HG03045 (cell line): ENCODE results near the gene SLCO4A1.

Experiments used
- ATAC-seq: cut with Tn5 transposase; IDR thresholded peaks from one replicate; pipeline ENCODE4 v1.9.1; 2021; ENCODE audit warnings: mild to moderate bottlenecking, moderate library complexity; ENCODE audit not compliant: unreplicated experiment

SLCO4A1 gene

GRCh38 chr20:62696989-62697388, 54.7 kb downstream of the SLCO4A1 start:
- no peak for ATAC-seq

DNA sequence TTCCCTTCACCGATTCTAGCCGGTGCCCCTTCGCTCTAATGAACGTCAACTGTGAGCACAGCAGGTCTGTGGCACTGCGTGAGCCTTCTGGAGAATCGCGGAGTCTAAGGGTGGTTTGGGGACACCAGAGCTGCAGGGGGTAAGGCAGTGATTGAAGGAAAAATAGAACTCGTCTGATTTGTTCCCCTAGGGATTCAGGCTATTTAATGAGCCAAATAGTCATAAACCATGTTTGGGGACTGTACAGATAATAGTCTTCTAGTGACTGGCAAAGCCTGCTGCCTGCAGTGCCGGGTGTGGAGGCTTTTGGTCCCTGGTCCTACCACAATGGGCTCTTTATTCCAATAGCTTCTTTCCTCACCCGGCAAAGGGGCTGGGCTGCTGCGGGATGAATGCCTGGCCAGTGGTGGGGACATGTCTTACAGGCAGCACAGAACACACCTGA, 55.2 kb downstream of the SLCO4A1 start:
- ATAC-seq, result no peak

DNA sequence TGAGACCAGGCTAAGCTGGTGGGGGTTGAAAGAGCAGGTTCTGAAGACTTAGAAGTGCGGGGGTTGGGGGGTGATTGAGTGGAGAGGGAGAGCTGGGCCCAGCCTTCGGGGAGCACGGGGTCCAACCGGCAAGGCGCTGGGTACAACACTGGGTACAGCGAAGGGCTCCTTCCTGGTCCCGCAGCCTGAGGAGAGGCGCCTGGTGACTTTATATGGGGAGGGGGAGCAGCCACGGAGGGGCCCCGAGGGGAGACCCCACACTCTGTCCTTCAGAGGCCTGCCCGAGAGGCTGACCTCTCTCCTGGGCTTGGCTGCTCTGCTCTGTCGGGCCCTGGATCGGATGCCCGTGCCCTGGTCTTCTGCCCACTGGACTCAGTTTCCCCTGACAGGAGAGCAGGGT, 55.9 kb downstream of the SLCO4A1 start:
- ATAC-seq, result no peak

GRCh38 chr20:62699296-62699695, 57.0 kb downstream of the SLCO4A1 start:
- no peak for ATAC-seq

DNA sequence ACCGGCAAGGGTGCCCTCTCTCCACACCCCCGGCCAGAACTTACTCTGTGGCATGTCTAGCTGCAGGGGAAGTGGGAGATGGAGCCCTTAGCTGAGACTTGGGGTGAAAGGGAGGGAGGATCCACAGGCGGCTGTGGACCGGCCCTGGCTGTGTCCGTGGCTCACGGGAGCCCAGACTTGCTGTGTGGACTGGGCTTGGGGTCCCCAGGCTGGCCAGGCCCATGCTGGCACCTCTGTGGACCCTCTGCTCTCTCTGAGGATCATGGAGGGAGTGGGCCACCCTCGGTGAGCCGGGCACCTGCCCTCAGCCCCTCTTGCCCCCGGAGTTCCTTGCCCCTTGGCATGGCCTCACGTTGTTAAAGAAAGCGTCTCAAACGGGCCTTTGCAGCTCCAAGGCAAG, 57.4 kb downstream of the SLCO4A1 start:
- ATAC-seq, result no peak

DNA sequence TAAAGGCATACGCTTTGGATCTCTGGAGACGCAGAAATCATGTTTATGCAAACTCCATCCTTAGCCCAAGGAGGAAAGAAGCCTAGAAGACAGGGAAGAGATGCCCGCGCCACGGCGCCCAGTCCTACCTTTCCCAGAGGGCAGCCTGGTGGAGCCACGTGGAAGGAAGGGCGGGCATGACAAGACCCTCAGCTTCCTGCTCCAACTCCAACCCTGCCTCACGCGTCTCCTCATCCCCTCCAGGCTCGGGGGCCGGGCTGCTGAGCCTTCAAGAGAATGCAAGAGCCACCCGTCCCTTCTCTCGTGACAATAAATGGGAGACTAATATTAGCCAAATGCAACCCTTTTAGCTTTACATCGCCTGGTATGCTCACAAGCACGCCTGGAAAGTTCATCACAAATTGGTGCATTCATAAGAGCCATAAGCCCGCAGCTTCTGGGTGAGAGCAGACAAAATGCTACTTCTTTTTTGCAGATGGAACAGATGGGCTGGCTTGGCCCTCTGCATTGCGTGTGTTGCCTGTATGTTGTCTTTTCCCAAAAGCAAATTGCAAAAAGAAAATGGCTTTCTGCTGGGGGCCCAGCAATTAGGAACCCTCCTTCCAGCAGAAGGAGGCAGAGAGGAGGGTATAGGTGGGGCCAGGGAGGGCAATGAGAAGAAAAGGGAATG, 58.1 kb downstream of the SLCO4A1 start:
- ATAC-seq, result no peak

DNA sequence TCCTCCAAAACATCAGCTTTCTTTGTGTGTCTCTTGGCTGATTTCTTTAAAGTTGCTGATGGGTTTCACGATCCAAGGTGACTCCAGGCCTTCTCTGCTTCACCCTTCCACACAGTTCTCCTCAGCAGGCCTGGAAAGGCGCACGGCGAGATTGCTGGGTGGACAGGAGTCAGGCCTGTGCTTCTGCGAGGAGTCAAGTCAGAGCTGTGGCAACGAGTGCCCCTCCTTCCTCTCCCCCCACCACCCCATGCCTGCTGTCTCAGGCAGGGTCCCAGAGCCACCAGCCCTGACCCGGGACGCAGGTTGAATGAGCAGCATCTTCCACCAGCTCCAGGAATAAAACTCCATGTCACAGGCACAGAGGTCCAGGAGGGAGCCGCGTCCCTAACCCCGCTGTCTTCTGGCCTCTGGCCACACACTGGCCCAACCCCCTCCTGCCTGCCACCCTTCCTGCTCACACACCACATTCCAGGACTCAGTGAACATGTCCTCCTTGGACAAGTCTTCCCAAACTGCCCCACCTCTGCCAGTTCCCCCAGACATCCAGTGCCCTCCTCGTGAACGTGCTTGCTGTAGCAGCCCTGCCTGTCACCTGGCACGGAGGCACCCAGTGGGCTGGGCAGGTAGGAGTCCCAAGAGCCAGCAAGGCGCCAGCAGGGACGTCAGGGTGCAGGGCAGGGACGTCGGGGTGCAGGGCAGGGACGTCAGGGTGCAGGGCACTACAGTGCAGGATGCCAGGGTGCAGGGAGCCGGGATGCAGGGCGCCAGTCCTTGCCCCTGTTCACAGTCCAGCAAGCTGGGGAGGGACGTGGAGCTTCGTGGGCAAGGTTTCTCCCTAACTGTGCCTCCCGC, 59.1 kb downstream of the SLCO4A1 start:
- no peak for ATAC-seq

- ATAC-seq, result no peak
Observed at GRCh38 chr20:62702013-62702300, 59.7 kb downstream of the SLCO4A1 start.

- no peak for ATAC-seq
Observed at GRCh38 chr20:62702895-62703852, 60.9 kb downstream of the SLCO4A1 start.

GRCh38 chr20:62703853-62704228, 61.5 kb downstream of the SLCO4A1 start:
- no peak for ATAC-seq

DNA sequence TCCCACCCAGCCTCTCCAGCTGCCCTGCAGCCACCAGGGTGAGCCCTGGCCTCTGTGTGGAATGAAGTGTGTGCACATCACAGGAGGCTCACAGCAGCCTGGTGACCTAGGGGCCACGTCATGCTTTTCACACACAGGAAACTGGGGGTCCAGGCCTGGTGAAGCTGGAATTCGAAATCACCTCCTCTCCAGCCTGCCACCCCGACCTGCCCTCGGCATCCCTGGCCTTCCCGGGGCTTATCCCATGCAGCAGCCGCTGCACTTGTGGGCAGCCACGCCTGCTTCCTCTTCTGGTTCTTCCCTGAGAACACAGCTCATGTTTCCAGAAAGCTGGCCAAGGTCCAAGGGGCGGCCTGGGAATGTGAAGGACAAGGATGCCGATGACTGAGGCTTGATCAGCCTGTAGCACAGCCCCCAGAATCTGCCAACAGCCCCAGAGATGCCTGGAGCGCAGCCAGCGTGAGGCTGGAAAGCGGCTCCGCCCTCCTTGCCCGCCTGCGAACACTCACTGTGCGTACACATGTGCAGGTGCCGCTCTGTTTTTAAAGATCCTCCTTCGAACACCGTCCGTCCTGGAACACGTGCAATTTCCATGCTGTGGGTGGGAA, 62.1 kb downstream of the SLCO4A1 start:
- ATAC-seq, result no peak

GRCh38 chr20:62705627-62706026, 63.3 kb downstream of the SLCO4A1 start:
- ATAC-seq, result no peak

GRCh38 chr20:62706344-62706743, 64.0 kb downstream of the SLCO4A1 start:
- no peak for ATAC-seq

DNA sequence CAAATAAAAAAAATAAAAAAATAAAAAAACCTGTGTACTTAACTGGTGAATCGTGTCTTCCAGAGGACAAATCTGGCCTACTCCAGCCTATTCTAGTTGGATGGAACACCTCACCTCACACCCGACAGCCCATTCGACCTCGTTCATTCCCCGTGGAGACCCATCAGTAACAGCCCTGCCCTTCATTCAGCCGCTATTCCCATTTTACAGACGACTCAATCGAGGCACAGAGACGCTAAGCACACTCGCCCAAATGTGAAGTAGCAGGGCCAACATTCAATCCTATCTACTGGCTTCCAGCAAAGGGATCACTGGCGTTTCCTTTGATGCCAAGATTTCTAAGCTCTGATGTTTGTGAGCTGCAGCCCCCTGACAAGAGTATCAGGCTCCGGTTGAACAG, 64.6 kb downstream of the SLCO4A1 start:
- ATAC-seq, result no peak

GRCh38 chr20:62707276-62707920, 65.1 kb downstream of the SLCO4A1 start:
- no peak for ATAC-seq

- ATAC-seq, result no peak
Observed at GRCh38 chr20:62707921-62708521, 65.7 kb downstream of the SLCO4A1 start.

DNA sequence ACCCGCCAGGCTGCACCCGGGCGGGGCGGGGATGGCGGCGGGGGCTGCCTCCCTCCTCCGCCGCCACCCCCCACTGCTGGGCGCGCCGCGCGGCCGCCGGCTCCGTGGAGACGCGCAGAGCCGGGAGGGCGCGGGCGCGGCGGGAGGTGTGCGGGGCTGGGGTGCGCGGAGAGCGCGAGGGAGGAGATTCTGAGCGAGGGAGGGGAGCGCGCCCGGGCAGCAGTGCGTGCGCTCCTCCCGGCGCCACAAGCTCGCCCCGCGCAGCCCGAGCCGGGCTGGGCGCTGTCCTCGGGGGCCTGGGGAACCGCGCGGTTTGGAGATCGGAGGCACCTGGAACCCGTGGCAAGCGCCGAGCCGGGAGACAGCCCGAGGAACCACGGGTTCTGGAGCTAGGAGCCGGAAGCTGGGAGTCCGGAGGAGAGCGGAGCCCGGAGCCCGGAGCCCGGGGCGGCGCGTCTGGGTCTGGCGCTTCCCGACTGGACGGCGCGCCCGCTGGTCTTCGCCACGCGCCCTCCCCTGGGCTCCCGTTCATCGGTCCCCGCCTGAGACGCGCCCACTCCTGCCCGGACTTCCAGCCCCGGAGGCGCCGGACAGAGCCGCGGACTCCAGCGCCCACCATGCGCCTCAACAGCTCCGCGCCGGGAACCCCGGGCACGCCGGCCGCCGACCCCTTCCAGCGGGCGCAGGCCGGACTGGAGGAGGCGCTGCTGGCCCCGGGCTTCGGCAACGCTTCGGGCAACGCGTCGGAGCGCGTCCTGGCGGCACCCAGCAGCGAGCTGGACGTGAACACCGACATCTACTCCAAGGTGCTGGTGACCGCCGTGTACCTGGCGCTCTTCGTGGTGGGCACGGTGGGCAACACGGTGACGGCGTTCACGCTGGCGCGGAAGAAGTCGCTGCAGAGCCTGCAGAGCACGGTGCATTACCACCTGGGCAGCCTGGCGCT, 66.6 kb downstream of the SLCO4A1 start, which contains the start of gene NTSR1:
NTSR1 (plus strand) TSS at position 246 of the 946 bp plus-strand sequence; CDS start at position 618, 372 bp downstream.
- no peak for ATAC-seq

- no peak for ATAC-seq
Observed at GRCh38 chr20:62709537-62709905, 67.2 kb downstream of the SLCO4A1 start.
